Epithelial cell of umbilical artery (primary cell): ENCODE results near the gene SPAG17. TPM values are rescaled to one million over a fixed set of nuclear protein-coding genes. Genes with fewer than 3 reads are reported as not detected.

Experiments
- total RNA-seq: library from RNA; depleted of rRNA; stranded (reverse); fragments of >200 nt; gene quantifications from 2 replicates; pipeline ENCODE4 v1.2.3, GENCODE V29; 2014

SPAG17 gene
- not detected in 2 replicates for total RNA-seq

GRCh38 chr1:118185084-118185832 is at the start of gene SPAG17:
Gene SPAG17, minus strand, starts transcription at chr1:118185228. Its CDS starts 71 bp downstream, at chr1:118185157.

DNA sequence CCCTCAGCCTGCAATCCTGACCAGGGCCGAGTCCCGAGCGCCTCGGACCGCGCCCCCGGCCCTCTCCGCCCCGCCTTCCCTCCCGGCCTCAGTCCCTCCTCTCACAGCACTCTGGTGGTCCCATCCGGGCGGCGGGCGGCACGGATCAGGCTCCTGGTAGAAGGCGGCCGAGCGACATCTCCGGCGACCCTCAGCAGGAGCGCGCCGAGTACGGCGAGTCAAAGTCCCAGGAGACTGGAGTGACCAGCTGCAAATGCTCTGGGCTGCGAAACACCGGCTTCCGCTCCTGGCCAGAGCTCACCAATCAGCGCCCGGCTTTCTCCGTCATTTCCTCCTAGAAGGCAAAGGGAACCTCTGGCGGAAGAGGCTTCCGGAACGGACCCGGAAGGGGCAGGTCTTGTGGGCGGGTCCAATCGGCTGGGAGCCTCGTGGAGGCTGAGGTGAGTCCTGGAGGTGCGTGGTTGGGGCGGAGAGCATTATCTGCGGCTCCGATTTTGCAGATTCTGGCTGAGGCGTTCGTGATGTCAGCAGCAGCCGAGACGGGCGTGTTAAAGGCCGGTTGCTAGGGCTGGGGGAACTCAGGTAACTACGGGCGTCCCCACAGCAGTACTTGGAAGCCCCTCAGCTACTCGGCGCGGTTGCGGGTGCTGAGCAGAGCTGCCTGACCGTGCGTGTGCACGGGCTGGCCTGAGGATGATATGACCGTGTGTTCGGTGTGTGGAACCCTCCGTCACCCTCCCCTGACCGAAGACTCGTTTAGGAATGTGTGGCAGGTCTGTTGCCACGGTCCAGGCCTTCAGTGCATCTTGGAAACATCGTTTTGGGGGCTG is 255.5 kb downstream of the SPAG17 start, which contains the start of the genes GDAP2 and WDR3:
Gene GDAP2 (minus strand): TSS at position 279 of the 830 bp plus-strand sequence. CDS start 9,264 bp downstream, outside the sequence.
Gene WDR3 (plus strand): TSS at position 397 of the 830 bp plus-strand sequence. CDS start 3,581 bp downstream, outside the sequence.

